Right lobe of liver (tissue), 6 donors: ENCODE results near the gene CWC27. TPM values are rescaled to one million over a fixed set of nuclear protein-coding genes. Genes with fewer than 3 reads are reported as not detected.
A peak's percentile ranks its signal among the peaks of the same experiment; 100 is the strongest.

Experiments
- ATAC-seq, 4 donors: fragments of 200-7000 bp; cut with Tn5 transposase; one replicate each; pipeline ENCODE4 v1.9.1; 2020; ENCODE audit warnings: mild to moderate bottlenecking in 4 of 4, moderate library complexity in 4 of 4
- DNase-seq, 3 donors: peaks; one replicate each; pipeline ENCODE4 v3.0.0-alpha.2; 2020
- H3K27ac ChIP-seq, 3 donors: fragments of 200-600 bp; one replicate each; pipeline ENCODE4 v1.8.0; 2022
- H3K27me3 ChIP-seq, 2 donors: fragments of 200-600 bp; one replicate each; pipeline ENCODE4 v1.8.0; 2022
- H3K36me3 ChIP-seq, 4 donors: fragments of 200-600 bp; sonication (generic) in 1 of 4; one replicate each; pipeline versions ENCODE4 v1.5.1 to v1.8.0; 2017 to 2022; ENCODE audit warnings: control low read depth in 1 of 4
- H3K4me1 ChIP-seq, 4 donors: fragments of 200-600 bp; sonication (generic) in 1 of 4; one replicate each; pipeline versions ENCODE4 v1.5.1 to v1.8.0; 2017 to 2022; ENCODE audit warnings: control low read depth in 1 of 4
- H3K4me3 ChIP-seq, 3 donors: fragments of 200-600 bp; one replicate each; pipeline ENCODE4 v1.8.0; 2022
- H3K9me3 ChIP-seq, 4 donors: fragments of 200-600 bp; sonication (generic) in 1 of 4; one replicate each; pipeline versions ENCODE4 v1.5.1 to v1.8.0; 2017 to 2022; ENCODE audit warnings: control low read depth in 1 of 4
- CTCF ChIP-seq, 4 donors: fragments of 200-600 bp in 3 of 4; fragments of 450-650 bp in 1 of 4; IDR thresholded peaks; one replicate each; pipeline versions ENCODE4 v1.5.1 to v1.8.0; 2016 to 2022; ENCODE audit warnings: antibody characterized with exemption in 4 of 4, mild to moderate bottlenecking in 2 of 4
- POLR2A ChIP-seq: fragments of 450-650 bp; IDR thresholded peaks from one replicate; pipeline ENCODE4 v1.6.1; 2017; ENCODE audit warnings: antibody characterized with exemption, mild to moderate bottlenecking
- whole genome bisulfite sequencing: methylation state at CpG from one replicate; pipeline ENCODE4 v1.1.6; 2018; ENCODE audit warnings: low coverage, low lambda C conversion rate; ENCODE audit not compliant: insufficient coverage; ENCODE audit errors: missing lambda C conversion rate; 5-methylcytosine and 5-hydroxymethylcytosine counted together
- intact Hi-C, 2 donors: fragments of 100-400 bp; cut with DNase I; formaldehyde crosslinking; loops; one replicate each; pipeline versions ENCODE4 v1.11.2 to v1.14.1; 2022
- total RNA-seq, 6 experiments: library from RNA; depleted of rRNA in 2 of 6; stranded (reverse); fragments of >200 nt in 2 of 6; fragmentation: NEBNext Ultra II Directional in 3 of 6; extraction: Animal tissue kit (Norgen Biotek cat#: 25700) in 3 of 6; gene quantifications; one replicate each; pipeline versions ENCODE4 v1.1.0 to v1.2.4, GENCODE V29; 2016 to 2023
- donor health status: DM: no; HTN: yes; CAD: no.
- donor health status: DM: no; HTN: no; CAD: no.
- donor health status: DM: no; HTN: no; CAD: no.
- donor health status: DM: no; HTN: yes; CAD: no.
- donor health status: DM: no; HTN: yes; CAD: no.

CWC27 gene
- total RNA-seq, 6 experiments from 2014 or later, result 5.8 to 7.3 (median 6.8) TPM

GRCh38 chr5:64758901-64759300, 9.8 kb upstream of the CWC27 start:
- ATAC-seq (no peak), DNase-seq (no peak)
- Histone ChIP-seq H3K27me3 (no peaks in the 10 kb centered on the region), H3K4me1 (no peaks in the 10 kb centered on the region), H3K36me3 (peaks cover 0 to 5% (median 0%) of the 10 kb centered on the region in 4 donors), H3K4me3 (no peak overlapping the region), H3K9me3 (no peaks in the 10 kb centered on the region), H3K27ac (no peak overlapping the region)
- WGBS, result 91% methylated on average over 3 of the region's 3 CpGs
- intact Hi-C loops, result no loop called here
- TF ChIP-seq POLR2A, result no peak
- TF ChIP-seq CTCF (IDR thresholded peaks at IDR 0.05), result no peak

- Histone ChIP-seq H3K27ac (no peak overlapping the region), H3K4me3 (no peak overlapping the region), H3K4me1 (no peaks in the 10 kb centered on the region), H3K9me3 (no peaks in the 10 kb centered on the region), H3K36me3 (peaks cover 0 to 5% (median 0%) of the 10 kb centered on the region in 4 donors), H3K27me3 (no peaks in the 10 kb centered on the region)
- TF ChIP-seq POLR2A (no peak), CTCF (IDR thresholded peaks at IDR 0.05) (no peak)
- intact Hi-C loops, result no loop called here
- no peak for ATAC-seq
- DNase-seq, result no peak
- 87% methylated on average over 4 of the region's 4 CpGs for WGBS
Measured at GRCh38 chr5:64759960-64760660, 8.6 kb upstream of the CWC27 start.

- H3K4me1 ChIP-seq, result peaks cover 0 to 17% (median 7%) of the 10 kb centered on the region in 4 donors
- intact Hi-C loops, result no loop called here
Measured at GRCh38 chr5:64763948-64764503, 4.7 kb upstream of the CWC27 start.

GRCh38 chr5:64765804-64766504, 2.8 kb upstream of the CWC27 start:
- peak in 1 of 4 donors; percentile 24 for ATAC-seq
- TF ChIP-seq POLR2A (no peak), CTCF (IDR thresholded peaks at IDR 0.05) (no peak)

More at GRCh38 chr5:64763948-64764503, 4.7 kb upstream of the CWC27 start:
- DNase-seq (no peak), ATAC-seq (no peak)
- H3K27me3 ChIP-seq, result no peaks in the 10 kb centered on the region
- no peak overlapping the region for H3K27ac ChIP-seq
- H3K36me3 ChIP-seq, result peaks cover 0 to 5% (median 0%) of the 10 kb centered on the region in 4 donors
- H3K4me3 ChIP-seq, result no peak overlapping the region
- TF ChIP-seq CTCF (IDR thresholded peaks at IDR 0.05), result no peak
- TF ChIP-seq POLR2A, result no peak
- no peaks in the 10 kb centered on the region for H3K9me3 ChIP-seq
- 93% methylated on average over 4 of the region's 4 CpGs for WGBS

More at GRCh38 chr5:64765804-64766504, 2.8 kb upstream of the CWC27 start:
- H3K4me1 ChIP-seq, result peaks cover 0 to 29% (median 17%) of the 10 kb centered on the region in 4 donors
- intact Hi-C loops, result no loop called here
- peaks cover 0 to 5% (median 0%) of the 10 kb centered on the region in 4 donors for H3K36me3 ChIP-seq
- DNase-seq, result no peak
- no peak overlapping the region for H3K27ac ChIP-seq
- no peaks in the 10 kb centered on the region for H3K27me3 ChIP-seq
- no peaks in the 10 kb centered on the region for H3K9me3 ChIP-seq
- no peak overlapping the region for H3K4me3 ChIP-seq
- WGBS, result 79% methylated on average over 2 of the region's 2 CpGs
